GM21447 (cell line): ENCODE measurements around the gene E2F2.

Experiments
- ATAC-seq: cut with Tn5 transposase; IDR thresholded peaks from one replicate; pipeline ENCODE4 v1.9.1; 2021; ENCODE audit not compliant: unreplicated experiment

The E2F2 gene

DNA sequence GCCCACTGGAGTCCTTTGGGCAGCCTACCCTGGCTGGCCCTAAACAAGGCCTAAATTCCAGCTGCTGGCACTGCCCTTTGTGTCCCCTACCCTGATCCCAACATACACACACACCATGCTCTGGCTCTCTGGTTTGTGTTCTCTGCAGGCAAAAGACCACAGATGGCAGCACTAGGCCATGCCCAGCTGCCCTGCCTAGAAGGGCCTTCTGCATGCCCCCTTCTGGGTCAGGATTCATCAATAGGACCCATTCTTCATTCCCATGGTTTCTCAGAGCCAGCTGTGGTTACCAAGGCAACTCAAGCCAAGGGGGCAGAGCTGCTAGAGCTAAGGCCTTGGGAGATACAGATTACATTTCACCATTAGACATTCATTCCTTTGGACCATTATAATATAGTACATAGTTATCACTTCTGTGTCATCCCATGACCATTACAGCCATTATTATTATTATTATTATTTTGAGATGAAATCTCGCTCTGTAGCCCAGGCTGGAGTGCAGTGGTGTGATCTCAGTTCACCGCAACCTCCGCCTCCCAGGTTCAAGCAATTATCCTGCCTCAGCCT is 64.5 kb downstream of the E2F2 start:
- no peak for ATAC-seq

DNA sequence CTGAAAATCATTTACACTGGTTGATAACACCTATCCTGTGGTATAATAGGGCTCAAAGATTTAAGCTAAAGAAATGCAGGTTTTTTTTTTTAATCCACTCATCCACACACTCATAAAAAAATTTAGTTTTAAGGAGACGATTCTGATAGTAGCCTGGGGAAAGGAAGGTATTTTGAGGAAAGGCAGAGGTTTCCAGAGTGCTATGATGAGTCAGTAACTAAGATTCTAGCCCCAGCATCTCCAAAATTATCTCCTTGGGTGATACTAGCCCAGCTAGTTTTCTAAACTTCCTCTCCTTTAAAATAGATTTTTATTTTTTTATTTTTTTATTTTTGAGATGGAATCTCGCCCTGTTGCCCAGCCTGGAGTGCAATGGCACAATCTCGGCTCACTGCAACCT is 67.7 kb downstream of the E2F2 start:
- ATAC-seq: no peak

DNA sequence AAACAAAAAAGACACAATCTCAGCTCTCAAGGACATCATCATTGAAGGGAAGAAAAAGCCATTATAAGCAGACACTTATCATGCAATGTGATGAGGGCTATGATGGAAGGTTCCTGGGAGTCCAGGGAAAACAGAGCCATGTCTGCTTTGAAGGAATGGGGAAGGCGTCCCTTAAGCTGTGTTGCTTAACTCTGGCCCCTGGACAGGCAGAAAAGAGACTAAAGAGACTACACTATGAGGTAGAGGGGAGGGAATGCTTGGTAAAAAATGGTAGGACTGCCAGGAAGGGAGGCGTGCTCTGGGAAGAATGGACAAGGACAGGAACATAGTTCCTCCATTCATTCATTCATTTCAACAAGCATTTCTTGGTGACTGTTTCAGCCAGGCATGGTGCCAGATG is 68.3 kb downstream of the E2F2 start:
- ATAC-seq: no peak

GRCh38 chr1:23461050-23461449 is 70.0 kb downstream of the E2F2 start:
- no peak for ATAC-seq

DNA sequence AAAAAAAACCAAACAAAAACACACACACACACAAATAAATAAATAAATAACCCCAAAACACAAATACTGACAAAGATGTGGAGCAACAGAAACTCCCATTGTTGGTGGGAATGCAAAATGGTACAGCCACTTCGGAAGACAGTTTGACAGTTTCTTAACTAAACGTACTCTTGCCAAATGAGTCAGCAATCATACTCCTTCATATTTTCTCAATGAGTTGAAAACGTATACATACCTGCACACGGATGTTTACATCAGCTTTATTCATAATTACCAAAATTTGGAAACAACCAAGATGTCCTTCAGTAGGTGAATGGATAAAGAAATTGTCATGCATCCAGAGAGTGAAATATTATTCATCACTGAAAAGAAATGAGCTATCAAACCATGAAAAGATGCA is 70.5 kb downstream of the E2F2 start:
- no peak for ATAC-seq

DNA sequence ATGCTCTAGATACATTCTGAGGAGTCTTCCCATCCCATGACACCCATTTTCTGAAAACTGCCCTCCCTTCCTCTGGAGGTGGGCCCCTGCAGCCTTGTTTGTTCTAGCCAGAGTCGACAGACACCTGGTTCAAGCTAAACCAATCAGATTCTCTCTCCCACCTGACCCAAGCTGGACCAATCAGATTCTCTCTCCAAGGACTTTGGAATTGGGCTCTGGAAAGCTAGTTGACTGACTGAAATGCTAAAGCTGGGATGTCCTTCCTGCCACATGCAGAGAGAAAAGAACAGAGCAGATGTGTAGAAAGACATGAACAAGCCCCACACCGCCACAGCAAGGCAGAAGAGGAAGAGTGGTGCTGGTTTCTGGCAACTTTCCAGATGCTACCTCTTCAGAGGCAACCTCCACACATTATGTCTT is 71.7 kb downstream of the E2F2 start:
- no peak for ATAC-seq
